Lower leg skin (tissue), 3 donors: ENCODE data around the gene CLIC4.

Experiments used
- CTCF ChIP-seq, 3 donors: fragments of 450-650 bp; IDR thresholded peaks; one replicate each; pipeline ENCODE4 v1.5.1; 2016; ENCODE audit warnings: antibody characterized with exemption in 3 of 3, mild to moderate bottlenecking in 3 of 3, moderate library complexity in 2 of 3
- POLR2A ChIP-seq, 2 donors: fragments of 450-650 bp; IDR thresholded peaks; one replicate each; pipeline ENCODE4 v1.6.1; 2016 to 2017; ENCODE audit warnings: antibody characterized with exemption in 2 of 2, mild to moderate bottlenecking in 1 of 2, moderate library complexity in 1 of 2

GRCh38 chr1:24806588-24806987 lies 61.3 kb downstream of the CLIC4 start:
- TF ChIP-seq CTCF (IDR thresholded peaks at IDR 0.05) (no peak), POLR2A (IDR thresholded peaks at IDR 0.05) (no peak)
